BJ (cell line): ENCODE measurements around the gene CFAP70. TPM values are rescaled to one million over a fixed set of nuclear protein-coding genes. Genes with fewer than 3 reads are reported as not detected.
"Not testable (repeated sequence)": the region's sequence is repeated elsewhere in the genome, so short reads cannot be mapped to it uniquely, and the experiment has no call there.

ENCODE experiments used
- CTCF ChIA-PET: fragments of 350-600 bp; formaldehyde crosslinking; extraction: SDS; loops from one replicate; lab custom pipeline; 2021; ENCODE audit warnings: antibody characterized with exemption, inconsistent platforms; lab: Yijun Ruan, JAX
- POLR2A ChIA-PET: fragments of 300-600 bp; sonication (Branson Sonifier 250); formaldehyde crosslinking; extraction: SDS; loops from one replicate; lab custom pipeline; 2021; ENCODE audit warnings: antibody characterized with exemption; lab: Charles Lee
- DNase-seq: peaks from one replicate; pipeline ENCODE4 v3.0.0-alpha.2; 2011; ENCODE audit warnings: low read depth
- H3K27me3 ChIP-seq: 2 replicates; pipeline ENCODE4 v1.6.0; 2011; ENCODE audit warnings: low read length; ENCODE audit not compliant: control insufficient read depth, insufficient read depth
- H3K36me3 ChIP-seq: 2 replicates; pipeline ENCODE4 v1.5.1; 2011; ENCODE audit warnings: low read length; ENCODE audit not compliant: control insufficient read depth, insufficient read depth
- H3K4me3 ChIP-seq: 2 replicates; pipeline ENCODE4 v1.5.1; 2011; ENCODE audit warnings: low read depth, mild to moderate bottlenecking, control low read depth, low read length
- CTCF ChIP-seq: IDR thresholded peaks from 2 replicates; pipeline ENCODE4 v1.5.1; 2011; ENCODE audit warnings: low read depth, mild to moderate bottlenecking, control low read depth, inconsistent platforms, low read length, moderate library complexity; ENCODE audit not compliant: insufficient read depth
- polyA plus RNA-seq: library from polyadenylated mRNA; depleted of rRNA; stranded (reverse); fragments of >200 nt; gene quantifications from 2 replicates; pipeline ENCODE4 v1.2.3, GENCODE V29; 2011

CFAP70 gene
- polyA plus RNA-seq, 1 experiment = 0.37 TPM

- no peak for DNase-seq
- CTCF ChIA-PET = interaction anchor here (0.6 kb wide), 1 partner anchor 9 kb away, joined by 3 read pairs; no protein-coding TSS in a partner anchor
- no peaks in the 10 kb centered on the region for H3K27me3 ChIP-seq
- TF ChIP-seq CTCF = no peak
- no peak overlapping the region for H3K4me3 ChIP-seq
- no peaks in the 10 kb centered on the region for H3K36me3 ChIP-seq
- POLR2A ChIA-PET = no interaction called here
Observed at GRCh38 chr10:73404690-73405089, 46.0 kb upstream of the CFAP70 start.

GRCh38 chr10:73401636-73402035, 43.0 kb upstream of the CFAP70 start:
- ChIA-PET CTCF (no interaction called here), POLR2A (no interaction called here)
- H3K36me3 ChIP-seq = 0 out of 2 replicates have a peak, but pooled peaks cover 4% of the 10 kb centered on the region
- DNase-seq = no peak
- no peak for TF ChIP-seq CTCF
- no peaks in the 10 kb centered on the region for H3K27me3 ChIP-seq
- H3K4me3 ChIP-seq = no peak overlapping the region

- ChIA-PET CTCF (no interaction called here), POLR2A (no interaction called here)
- no peak for TF ChIP-seq CTCF
Observed at GRCh38 chr10:73399063-73399462, 40.4 kb upstream of the CFAP70 start.

GRCh38 chr10:73398024-73398423, 39.4 kb upstream of the CFAP70 start:
- peaks cover 5% of the 10 kb centered on the region; the same call in 1 of the 2 replicates for H3K36me3 ChIP-seq
- H3K27me3 ChIP-seq = no peaks in the 10 kb centered on the region
- ChIA-PET POLR2A (no interaction called here), CTCF (no interaction called here)
- H3K4me3 ChIP-seq = no peak overlapping the region
- DNase-seq = no peak
- TF ChIP-seq CTCF = 0 out of 2 replicates have a peak, but pooled peaks have one; percentile 7

More at GRCh38 chr10:73399063-73399462, 40.4 kb upstream of the CFAP70 start:
- no peak overlapping the region for H3K4me3 ChIP-seq
- no peaks in the 10 kb centered on the region for H3K27me3 ChIP-seq
- no peak for DNase-seq
- peaks cover 5% of the 10 kb centered on the region; the same call in 1 of the 2 replicates for H3K36me3 ChIP-seq

GRCh38 chr10:73394325-73394724, 35.7 kb upstream of the CFAP70 start:
- CTCF ChIA-PET, H3K27me3 ChIP-seq, POLR2A ChIA-PET, H3K4me3 ChIP-seq, H3K36me3 ChIP-seq, DNase-seq: not testable (repeated sequence)

- H3K27me3 ChIP-seq = no peaks in the 10 kb centered on the region
- peaks cover 10% of the 10 kb centered on the region for H3K36me3 ChIP-seq
- H3K4me3 ChIP-seq = no peak overlapping the region
- ChIA-PET CTCF (interaction anchor here (1.6 kb wide), 1 partner anchor 25 kb away, joined by 3 read pairs; no protein-coding TSS in a partner anchor), POLR2A (no interaction called here)
- no peak for TF ChIP-seq CTCF
- DNase-seq = no peak
Observed at GRCh38 chr10:73388228-73388627, 29.6 kb upstream of the CFAP70 start.
